H1 (cell line): ENCODE results near the gene PTPRT. TPM values are rescaled to one million over a fixed set of nuclear protein-coding genes. Genes with fewer than 3 reads are reported as not detected.

ENCODE experiments used
- CTCF ChIA-PET: fragments of 300-600 bp; sonication (Branson Sonifier 250); formaldehyde crosslinking; loops from one replicate; lab custom pipeline; 2021; ENCODE audit not compliant: partially characterized antibody; lab: Charles Lee
- POLR2A ChIA-PET: fragments of 300-600 bp; sonication (Branson Sonifier 250); formaldehyde crosslinking; loops from one replicate; lab custom pipeline; 2021; ENCODE audit warnings: inconsistent platforms; ENCODE audit not compliant: partially characterized antibody; lab: Charles Lee
- DNase-seq, 2 experiments: peaks; one replicate each; pipeline versions ENCODE4 v3.0.0 to v3.0.0-alpha.2; 2010 to 2022; ENCODE audit warnings: low spot score in 2 of 2, low read depth in 1 of 2, mixed read lengths in 1 of 2
- FAIRE-seq: peaks from 2 replicates; lab custom pipeline; 2011; peaks lifted over from hg19 to GRCh38; lab: Jason Lieb, UNC
- H2AFZ ChIP-seq: 2 replicates; pipeline ENCODE4 v1.8.1; 2012; ENCODE audit warnings: low read length, inconsistent platforms
- H2AK5ac ChIP-seq: 2 replicates; pipeline ENCODE4 v1.6.1; 2013; ENCODE audit warnings: low read depth, low read length
- H2BK120ac ChIP-seq: replicated peaks from 2 replicates; pipeline ENCODE3; 2013; ENCODE audit warnings: low read depth, low read length, inconsistent platforms
- H2BK12ac ChIP-seq: 2 replicates; pipeline ENCODE4 v1.6.1; 2013; ENCODE audit warnings: low read depth, low read length
- H2BK15ac ChIP-seq: 2 replicates; pipeline ENCODE4 v1.6.1; 2013; ENCODE audit warnings: low read length
- H2BK20ac ChIP-seq: 2 replicates; pipeline ENCODE4 v1.6.1; 2013; ENCODE audit warnings: low read length
- H2BK5ac ChIP-seq: 2 replicates; pipeline ENCODE4 v1.6.1; 2013; ENCODE audit warnings: low read depth, low read length
- H3K14ac ChIP-seq: 2 replicates; pipeline ENCODE4 v1.6.1; 2013; ENCODE audit warnings: inconsistent platforms; ENCODE audit not compliant: insufficient read length
- H3K18ac ChIP-seq: 2 replicates; pipeline ENCODE4 v1.6.1; 2013; ENCODE audit warnings: low read length; ENCODE audit errors: extremely low read depth
- H3K23ac ChIP-seq: 2 replicates; pipeline ENCODE4 v1.6.1; 2013; ENCODE audit warnings: inconsistent platforms; ENCODE audit not compliant: insufficient read length
- H3K23me2 ChIP-seq: 2 replicates; pipeline ENCODE4 v1.6.1; 2013; ENCODE audit warnings: low read depth, low read length
- H3K27ac ChIP-seq: 2 replicates; pipeline ENCODE4 v1.6.1; 2011; ENCODE audit warnings: low read depth, low read length, inconsistent platforms
- H3K27me3 ChIP-seq, 4 experiments: replicated peaks in 1 of 4; 1 replicate in 1 of 4; 2 replicates in 3 of 4; pipeline versions ENCODE4 v1.6.1 to v1.8.1; 2011 to 2013; ENCODE audit warnings: low read length in 3 of 4, mild to moderate bottlenecking in 3 of 4, inconsistent platforms in 2 of 4, mixed read lengths in 2 of 4, moderate library complexity in 1 of 4; ENCODE audit not compliant: control insufficient read depth in 3 of 4, insufficient read depth in 3 of 4; ENCODE audit errors: extremely low read depth in 1 of 4
- H3K36me3 ChIP-seq, 4 experiments: 2 replicates each; pipeline versions ENCODE4 v1.6.1 to v1.8.1; 2011 to 2013; ENCODE audit warnings: mild to moderate bottlenecking in 4 of 4, low read length in 3 of 4, moderate library complexity in 2 of 4, control low read depth in 1 of 4, inconsistent platforms in 1 of 4; ENCODE audit not compliant: insufficient read depth in 4 of 4, control insufficient read depth in 2 of 4
- H3K4ac ChIP-seq: replicated peaks from 2 replicates; pipeline ENCODE3; 2013; ENCODE audit warnings: low read length, low read depth, mixed read lengths, inconsistent platforms; ENCODE audit not compliant: insufficient read length
- H3K4me1 ChIP-seq, 4 experiments: replicated peaks in 1 of 4; 1 replicate in 1 of 4; 2 replicates in 3 of 4; pipeline versions ENCODE4 v1.6.1 to v1.8.1; 2011 to 2013; ENCODE audit warnings: low read length in 3 of 4, inconsistent platforms in 2 of 4, mixed read lengths in 1 of 4; ENCODE audit not compliant: insufficient read depth in 4 of 4, control insufficient read depth in 3 of 4
- H3K4me2 ChIP-seq, 2 experiments: 2 replicates each; pipeline versions ENCODE4 v1.6.1 to v1.8.1; 2011 to 2013; ENCODE audit warnings: low read depth in 2 of 2, low read length in 2 of 2, control low read depth in 1 of 2, inconsistent platforms in 1 of 2, mild to moderate bottlenecking in 1 of 2; ENCODE audit not compliant: insufficient read depth in 1 of 2
- H3K4me3 ChIP-seq, 4 experiments: fragments of 200-600, 300-600 bp in 1 of 4; sonication (generic), shearing (Covaris generic), sonication (Bioruptor Twin) in 1 of 4; 2 replicates each; pipeline versions ENCODE4 v1.5.1 to v1.8.1; 2011 to 2016; ENCODE audit warnings: low read length in 4 of 4, low read depth in 3 of 4, control low read depth in 2 of 4, inconsistent platforms in 2 of 4, mild to moderate bottlenecking in 2 of 4, mixed read lengths in 1 of 4, moderate library complexity in 1 of 4; ENCODE audit not compliant: insufficient read depth in 2 of 4; ENCODE audit errors: extremely low read depth in 1 of 4
- H3K56ac ChIP-seq: replicated peaks from 2 replicates; pipeline ENCODE3; 2013; ENCODE audit warnings: low read depth, mild to moderate bottlenecking, mixed read lengths, low read length, inconsistent platforms; ENCODE audit not compliant: insufficient read length
- H3K79me1 ChIP-seq: 2 replicates; pipeline ENCODE4 v1.6.1; 2013; ENCODE audit warnings: low read depth, low read length, control low read depth
- H3K79me2 ChIP-seq, 2 experiments: 2 replicates each; pipeline versions ENCODE4 v1.6.1 to v1.8.1; 2012 to 2013; ENCODE audit warnings: low read length in 2 of 2, mild to moderate bottlenecking in 2 of 2, inconsistent platforms in 1 of 2; ENCODE audit not compliant: insufficient read depth in 2 of 2, control insufficient read depth in 1 of 2
- H3K9ac ChIP-seq, 4 experiments: replicated peaks in 1 of 4; 1 replicate in 1 of 4; 2 replicates in 3 of 4; pipeline versions ENCODE4 v1.6.1 to v1.8.1; 2011 to 2013; ENCODE audit warnings: low read depth in 3 of 4, low read length in 3 of 4, control low read depth in 2 of 4, mild to moderate bottlenecking in 2 of 4, moderate library complexity in 2 of 4, inconsistent platforms in 1 of 4; ENCODE audit errors: extremely low read depth in 1 of 4
- H3K9me3 ChIP-seq, 2 experiments: 2 replicates each; pipeline versions ENCODE4 v1.6.1 to v1.8.1; 2012 to 2013; ENCODE audit warnings: mild to moderate bottlenecking in 2 of 2, moderate library complexity in 2 of 2, control low read depth in 1 of 2, inconsistent platforms in 1 of 2, low read depth in 1 of 2, low read length in 1 of 2, mixed read lengths in 1 of 2; ENCODE audit not compliant: insufficient read depth in 2 of 2
- H4K20me1 ChIP-seq, 2 experiments: replicated peaks in 1 of 2; 2 replicates each; pipeline versions ENCODE3 to v1.8.1; 2011 to 2013; ENCODE audit warnings: inconsistent platforms in 2 of 2, low read length in 2 of 2, mild to moderate bottlenecking in 1 of 2; ENCODE audit not compliant: insufficient read depth in 2 of 2, control insufficient read depth in 1 of 2
- H4K5ac ChIP-seq: 2 replicates; pipeline ENCODE4 v1.6.1; 2013; ENCODE audit warnings: low read length, low read depth, mixed read lengths, inconsistent platforms; ENCODE audit not compliant: insufficient read length
- H4K8ac ChIP-seq: 2 replicates; pipeline ENCODE4 v1.8.0; 2013; ENCODE audit warnings: mild to moderate bottlenecking, moderate library complexity, low read length, inconsistent platforms; ENCODE audit not compliant: insufficient read depth; ENCODE audit errors: extremely low read depth
- H4K91ac ChIP-seq: replicated peaks from 2 replicates; pipeline ENCODE3; 2013; ENCODE audit warnings: low read length, mixed read lengths, inconsistent platforms; ENCODE audit not compliant: insufficient read length
- WGBS, 2 experiments: shearing (Covaris generic) in 1 of 2; methylation state at CpG; one replicate each; pipeline versions ENCODE4 v1.1.6 to v1.1.7; 2013 to 2015; ENCODE audit warnings: low lambda C conversion rate in 2 of 2, mixed read lengths in 2 of 2, inconsistent platforms in 1 of 2, low coverage in 1 of 2, missing lambda C conversion rate in 1 of 2; ENCODE audit not compliant: insufficient replicate concordance in 2 of 2, insufficient coverage in 1 of 2, insufficient read length in 1 of 2; ENCODE audit errors: extremely low coverage in 1 of 2, missing lambda C conversion rate in 1 of 2; 5-methylcytosine and 5-hydroxymethylcytosine counted together
- polyA plus RNA-seq, 7 experiments: library from polyadenylated mRNA; depleted of rRNA in 3 of 7; stranded (reverse) in 5 of 7; unstranded in 2 of 7; fragments of >200 nt in 5 of 7; fragments of 200-250 nt in 2 of 7; gene quantifications; 1 replicate in 5 of 7; 2 replicates in 1 of 7; 4 replicates in 1 of 7; pipeline versions ENCODE4 v1.2.1 to v1.2.3, GENCODE V29; 2011 to 2013; ENCODE audit warnings: missing spikeins in 2 of 7, mixed read lengths in 2 of 7
- total RNA-seq: library from RNA; stranded (reverse); fragmentation: NEBNext Ultra II Directional; extraction: Animal tissue kit (Norgen Biotek cat#: 25700); gene quantifications from 2 replicates; pipeline ENCODE4 v1.2.1, GENCODE V29; 2021

The PTPRT gene
- total and polyA plus RNA-seq, 2 of the 8 experiments (the other 6 are each of a cell fraction or from before 2014, with no cell fraction given), result 0.33 to 1.8 TPM

DNA sequence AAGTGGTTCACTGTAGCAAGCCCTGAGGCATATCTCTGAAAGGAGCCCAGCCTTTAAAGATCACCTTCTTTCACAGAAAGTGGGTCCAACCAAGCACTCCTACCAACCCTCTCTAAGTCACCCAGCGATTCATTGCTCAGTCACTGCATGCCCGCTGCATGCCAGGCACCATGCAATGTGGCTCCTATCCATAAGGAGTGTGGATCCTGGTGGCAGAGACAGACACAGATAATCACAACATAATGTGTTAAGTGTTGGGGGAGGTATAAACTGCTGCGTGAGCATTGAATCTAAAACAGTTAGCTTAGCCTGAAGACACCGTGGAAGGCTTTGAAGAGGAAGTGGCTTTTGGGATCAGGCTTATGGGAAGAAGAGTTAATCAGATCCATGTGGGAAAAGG, 659.5 kb downstream of the PTPRT start:
- FAIRE-seq, result no peak
- CTCF ChIA-PET, result interaction anchor here (0.7 to 2.4 kb wide), 14 partner anchors 18 to 662 kb away, joined by 3 to 7 read pairs (median 3); no protein-coding TSS in a partner anchor

More for the DNA sequence above, 659.5 kb downstream of the PTPRT start:
- H3K56ac ChIP-seq, result no peak overlapping the region
- H3K4ac ChIP-seq, result no peak overlapping the region
- H4K8ac ChIP-seq, result no peak overlapping the region
- 0 out of 2 replicates have a peak overlapping the region, but pooled peaks have one; percentile 4 for H2AFZ ChIP-seq
- no peak overlapping the region for H3K27ac ChIP-seq
- H3K23me2 ChIP-seq, result no peaks in the 10 kb centered on the region
- POLR2A ChIA-PET, result no interaction called here
- H2BK5ac ChIP-seq, result no peak overlapping the region
- no peaks in the 10 kb centered on the region for H3K4me1 ChIP-seq
- no peaks in the 10 kb centered on the region for H4K20me1 ChIP-seq
- no peak overlapping the region for H3K9ac ChIP-seq
- H3K14ac ChIP-seq, result no peak overlapping the region
- H3K79me1 ChIP-seq, result no peaks in the 10 kb centered on the region
- H2BK20ac ChIP-seq, result no peak overlapping the region
- no peak overlapping the region for H2AK5ac ChIP-seq
- no peak overlapping the region for H2BK120ac ChIP-seq
- no peak overlapping the region for H3K4me2 ChIP-seq
- no peaks in the 10 kb centered on the region for H3K9me3 ChIP-seq
- H2BK15ac ChIP-seq, result no peak overlapping the region
- H3K27me3 ChIP-seq, result no peaks in the 10 kb centered on the region
- no peak for DNase-seq
- no peaks in the 10 kb centered on the region for H3K36me3 ChIP-seq
- no peaks in the 10 kb centered on the region for H3K79me2 ChIP-seq
- no peak overlapping the region for H3K4me3 ChIP-seq
- no peak overlapping the region for H3K18ac ChIP-seq
- H4K5ac ChIP-seq, result no peak overlapping the region
- no peak overlapping the region for H4K91ac ChIP-seq
- no peak overlapping the region for H3K23ac ChIP-seq
- H2BK12ac ChIP-seq, result no peak overlapping the region
- WGBS, 2 experiments, result 98% methylated on average over 4 of the region's 4 CpGs; no CpG with 5 or more reads in 1 of the 2 experiments
